ENCODE results near the gene CFI. TPM values are rescaled to one million over a fixed set of nuclear protein-coding genes. Genes with fewer than 3 reads are reported as not detected.

CFI gene
- total and polyA plus RNA-seq, 9 of the 15 experiments (the other 6 are each of a cell fraction or from before 2014, with no cell fraction given), result 0.30 to 8.4 (median 0.95) TPM

DNA sequence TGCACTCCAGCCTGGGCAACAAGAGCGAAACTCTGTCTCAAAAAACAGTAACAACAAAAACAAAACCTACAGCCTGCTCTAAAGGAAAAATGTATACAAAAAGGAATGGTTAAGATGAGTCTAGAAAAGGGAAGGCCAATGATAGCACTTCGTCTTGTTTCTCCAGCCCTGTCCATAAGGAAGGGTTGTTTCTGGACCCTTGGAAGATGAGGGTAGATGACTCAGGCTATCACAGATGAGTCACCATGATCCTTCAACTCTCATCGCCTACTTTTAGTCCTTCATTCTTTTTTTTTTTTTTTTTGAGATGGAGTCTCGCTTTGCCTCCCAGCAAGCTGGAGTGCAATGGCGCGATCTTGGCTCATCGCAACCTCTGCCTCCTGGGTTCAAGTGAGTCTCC is 80.8 kb downstream of the CFI start (continued):
- TF ChIP-seq SMARCC2 (IDR thresholded peaks at IDR 0.05; ENCODE audit: low read depth) (0 out of 2 replicates have a peak, but pooled peaks have one; percentile 20), HNRNPUL1 (IDR thresholded peaks at IDR 0.05; ENCODE audit: low read length) (no peak), CC2D1A (IDR thresholded peaks at IDR 0.05) (no peak), MCM2 (IDR thresholded peaks at IDR 0.05; ENCODE audit: low read depth) (no peak), RBBP5 (IDR thresholded peaks at IDR 0.05; ENCODE audit: borderline replicate concordance, insufficient read depth, low read length, poor library complexity, severe bottlenecking) (no peak), POU5F1 (IDR thresholded peaks at IDR 0.05; ENCODE audit: borderline replicate concordance, low read depth, low read length, partially characterized antibody) (no peak), STAT5A (IDR thresholded peaks at IDR 0.05; ENCODE audit: borderline replicate concordance, low read length) (no peak), ZNF589 (CRISPR knock-in tag; IDR thresholded peaks at IDR 0.05; ENCODE audit: low read depth) (no peak), ZNF239 (CRISPR knock-in tag; IDR thresholded peaks at IDR 0.05) (no peak), PRPF4 (IDR thresholded peaks at IDR 0.05; ENCODE audit: insufficient read depth, low read depth, low read length, poor library complexity, severe bottlenecking) (no peak), CCNT2 (IDR thresholded peaks at IDR 0.05; ENCODE audit: borderline replicate concordance, extremely low read depth, insufficient read length, low read depth, low read length) (no peak), ZNF76 (CRISPR knock-in tag; IDR thresholded peaks at IDR 0.05; ENCODE audit: borderline replicate concordance) (no peak), ZNF282 (CRISPR knock-in tag; IDR thresholded peaks at IDR 0.05) (no peak), CCAR2 (IDR thresholded peaks at IDR 0.05; ENCODE audit: low read depth, low read length) (no peak), ZNF444 (CRISPR knock-in tag; IDR thresholded peaks at IDR 0.05) (no peak), GTF2E2 (tag; IDR thresholded peaks at IDR 0.05) (no peak), CREM (IDR thresholded peaks at IDR 0.05; ENCODE audit: low read depth) (0 out of 2 replicates have a peak, but pooled peaks have one; percentile 11), ZNF316 (IDR thresholded peaks at IDR 0.05) (peak; percentile 65; the same call in 1 of the 2 replicates), MXI1 (IDR thresholded peaks at IDR 0.05; ENCODE audit: low read depth, low read length) (no peak), TRIM28 (IDR thresholded peaks at IDR 0.05) (no peak), TGIF2 (CRISPR knock-in tag; IDR thresholded peaks at IDR 0.05) (no peak), ZNF764 (CRISPR knock-in tag; IDR thresholded peaks at IDR 0.05; ENCODE audit: low read depth) (no peak), SAP30 (IDR thresholded peaks at IDR 0.05; ENCODE audit: borderline replicate concordance, insufficient read depth, low read depth, low read length, poor library complexity, severe bottlenecking) (no peak), ILF3 (IDR thresholded peaks at IDR 0.05; ENCODE audit: borderline replicate concordance) (no peak), MAFG (tag; conservative IDR thresholded peaks at IDR 0.05) (peak; percentile 56), ZNF778 (CRISPR knock-in tag; IDR thresholded peaks at IDR 0.05) (no peak)
- TF ChIP-seq, protein P1, sequence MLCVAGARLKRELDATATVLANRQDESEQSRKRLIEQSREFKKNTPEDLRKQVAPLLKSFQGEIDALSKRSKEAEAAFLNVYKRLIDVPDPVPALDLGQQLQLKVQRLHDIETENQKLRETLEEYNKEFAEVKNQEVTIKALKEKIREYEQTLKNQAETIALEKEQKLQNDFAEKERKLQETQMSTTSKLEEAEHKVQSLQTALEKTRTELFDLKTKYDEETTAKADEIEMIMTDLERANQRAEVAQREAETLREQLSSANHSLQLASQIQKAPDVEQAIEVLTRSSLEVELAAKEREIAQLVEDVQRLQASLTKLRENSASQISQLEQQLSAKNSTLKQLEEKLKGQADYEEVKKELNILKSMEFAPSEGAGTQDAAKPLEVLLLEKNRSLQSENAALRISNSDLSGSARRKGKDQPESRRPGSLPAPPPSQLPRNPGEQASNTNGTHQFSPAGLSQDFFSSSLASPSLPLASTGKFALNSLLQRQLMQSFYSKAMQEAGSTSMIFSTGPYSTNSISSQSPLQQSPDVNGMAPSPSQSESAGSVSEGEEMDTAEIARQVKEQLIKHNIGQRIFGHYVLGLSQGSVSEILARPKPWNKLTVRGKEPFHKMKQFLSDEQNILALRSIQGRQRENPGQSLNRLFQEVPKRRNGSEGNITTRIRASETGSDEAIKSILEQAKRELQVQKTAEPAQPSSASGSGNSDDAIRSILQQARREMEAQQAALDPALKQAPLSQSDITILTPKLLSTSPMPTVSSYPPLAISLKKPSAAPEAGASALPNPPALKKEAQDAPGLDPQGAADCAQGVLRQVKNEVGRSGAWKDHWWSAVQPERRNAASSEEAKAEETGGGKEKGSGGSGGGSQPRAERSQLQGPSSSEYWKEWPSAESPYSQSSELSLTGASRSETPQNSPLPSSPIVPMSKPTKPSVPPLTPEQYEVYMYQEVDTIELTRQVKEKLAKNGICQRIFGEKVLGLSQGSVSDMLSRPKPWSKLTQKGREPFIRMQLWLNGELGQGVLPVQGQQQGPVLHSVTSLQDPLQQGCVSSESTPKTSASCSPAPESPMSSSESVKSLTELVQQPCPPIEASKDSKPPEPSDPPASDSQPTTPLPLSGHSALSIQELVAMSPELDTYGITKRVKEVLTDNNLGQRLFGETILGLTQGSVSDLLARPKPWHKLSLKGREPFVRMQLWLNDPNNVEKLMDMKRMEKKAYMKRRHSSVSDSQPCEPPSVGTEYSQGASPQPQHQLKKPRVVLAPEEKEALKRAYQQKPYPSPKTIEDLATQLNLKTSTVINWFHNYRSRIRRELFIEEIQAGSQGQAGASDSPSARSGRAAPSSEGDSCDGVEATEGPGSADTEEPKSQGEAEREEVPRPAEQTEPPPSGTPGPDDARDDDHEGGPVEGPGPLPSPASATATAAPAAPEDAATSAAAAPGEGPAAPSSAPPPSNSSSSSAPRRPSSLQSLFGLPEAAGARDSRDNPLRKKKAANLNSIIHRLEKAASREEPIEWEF (CRISPR knock-in tag; IDR thresholded peaks at IDR 0.05), result no peak

Measured in K562 (cell line).